Adrenal gland (tissue), 19 donors: ENCODE data around the gene AMY2A. TPM values are rescaled to one million over a fixed set of nuclear protein-coding genes. Genes with fewer than 3 reads are reported as not detected.
"Not testable (repeated sequence)": the region's sequence is repeated elsewhere in the genome, so short reads cannot be mapped to it uniquely, and the experiment has no call there.

Source experiments
- DNase-seq, 7 donors: peaks; one replicate each; pipeline ENCODE4 v3.0.0-alpha.2; 2019 to 2020
- H3K27ac ChIP-seq, 5 donors: fragments of 200-600 bp; sonication (generic) in 4 of 5; 1 replicate in 3 of 5; 2 replicates in 2 of 5; pipeline versions ENCODE4 v1.5.1 to v1.8.0; 2016 to 2020; ENCODE audit warnings: mild to moderate bottlenecking in 1 of 5
- H3K27me3 ChIP-seq: fragments of 200-600 bp; 2 replicates; pipeline ENCODE4 v1.8.0; 2021
- H3K36me3 ChIP-seq, 2 donors: fragments of 200-600 bp; replicated peaks in 1 of 2; 1 replicate in 1 of 2; 2 replicates in 1 of 2; pipeline versions ENCODE4 v1.5.1 to v1.8.0; 2018 to 2022
- H3K4me1 ChIP-seq, 2 donors: fragments of 200-600 bp; replicated peaks in 1 of 2; 1 replicate in 1 of 2; 2 replicates in 1 of 2; pipeline versions ENCODE4 v1.5.1 to v1.8.0; 2018 to 2021
- H3K4me3 ChIP-seq, 4 donors: fragments of 200-600 bp; sonication (generic) in 3 of 4; one replicate each; pipeline ENCODE4 v1.5.1; 2016 to 2018
- H3K9me3 ChIP-seq, 3 donors: fragments of 200-600 bp; sonication (generic) in 1 of 3; replicated peaks in 1 of 3; 1 replicate in 2 of 3; 2 replicates in 1 of 3; pipeline versions ENCODE4 v1.5.1 to v1.8.0; 2016 to 2021
- CTCF ChIP-seq, 6 experiments: fragments of 450-650 bp in 4 of 6; fragments of 200-600 bp in 2 of 6; sonication (generic) in 1 of 6; IDR thresholded peaks; 1 replicate in 5 of 6; 2 replicates in 1 of 6; pipeline versions ENCODE4 v1.5.1 to v1.8.0; 2016 to 2021; ENCODE audit warnings: antibody characterized with exemption in 6 of 6, mild to moderate bottlenecking in 2 of 6, moderate library complexity in 1 of 6
- POLR2A ChIP-seq, 2 donors: fragments of 450-650 bp; IDR thresholded peaks; one replicate each; pipeline ENCODE4 v1.6.1; 2017; ENCODE audit warnings: antibody characterized with exemption in 2 of 2, mild to moderate bottlenecking in 2 of 2, moderate library complexity in 1 of 2
- WGBS, 4 donors: extraction: QIAGEN DNeasy Blood & Tissue Kit in 2 of 4; methylation state at CpG; one replicate each; pipeline versions ENCODE4 v1.1.5 to v1.1.7; 2013 to 2017; 5-methylcytosine and 5-hydroxymethylcytosine counted together
- intact Hi-C, 2 donors: fragments of 100-400 bp; cut with DNase I; formaldehyde crosslinking; loops; one replicate each; pipeline versions ENCODE4 v1.14.1 to v1.15.0; 2022 to 2023
- long read RNA-seq, 10 donors: library from polyadenylated mRNA in 3 of 10; unstranded in 2 of 10; stranded (forward) in 1 of 10; transcript quantifications; one replicate each; pipeline ENCODE4 v2.0.0 and lab custom pipeline, GENCODE V29; 2021 to 2026
- polyA plus RNA-seq, 3 donors: library from polyadenylated mRNA; stranded (reverse); fragments of 200-250 nt in 2 of 3; fragments of 350-450 nt in 1 of 3; fragmentation: Illumina TruSeq in 1 of 3; extraction: RNeasy Lipid Tissue Mini Kit (QIAGEN cat#74804) in 1 of 3; gene quantifications; one replicate each; pipeline ENCODE4 v1.2.3, GENCODE V29; 2013 to 2014
- total RNA-seq, 9 donors: library from RNA; depleted of rRNA in 4 of 9; stranded (reverse); fragments of >200 nt in 4 of 9; fragments of 120-200 nt in 1 of 9; fragmentation: NEBNext Ultra II Directional in 1 of 9; extraction: Animal tissue kit (Norgen Biotek cat#: 25700) in 1 of 9; gene quantifications; one replicate each; pipeline versions ENCODE4 v1.1.0 to v1.2.4, GENCODE V29; 2013 to 2023
- donor health status: healthy with polysubstance abuse.
- donor health status: Bipolar disorder and iron deficiency.
- donor health status: DM: yes; HTN: yes; CAD: no.
- donor health status: DM: no; HTN: no; CAD: no.
- donor health status: DM: no; HTN: no; CAD: no.
- donor health status: DM: yes; HTN: yes; CAD: no.

AMY2A gene
- total RNA-seq, result under 1 TPM in 5 of 9 donors, not detected in 4; 0.17 to 0.74 (median 0.32) TPM
- under 1 TPM in 1 of 3 donors, not detected in 2; 0.30 TPM for polyA plus RNA-seq
- long read RNA-seq, donor 1, result 0 reads
- long read RNA-seq, donor 2, result 0 reads
- long read RNA-seq, donor 3, result 0 reads
- long read RNA-seq, donor 4, result 0 reads
- long read RNA-seq, donor 5, result 0 reads
- long read RNA-seq, donor 6, result 0 reads
- long read RNA-seq, donor 7, result 0 reads
- long read RNA-seq, donor 8, result 0 reads
- long read RNA-seq, donor 9, result 0 reads
- long read RNA-seq, donor 10, result 0 reads

DNA sequence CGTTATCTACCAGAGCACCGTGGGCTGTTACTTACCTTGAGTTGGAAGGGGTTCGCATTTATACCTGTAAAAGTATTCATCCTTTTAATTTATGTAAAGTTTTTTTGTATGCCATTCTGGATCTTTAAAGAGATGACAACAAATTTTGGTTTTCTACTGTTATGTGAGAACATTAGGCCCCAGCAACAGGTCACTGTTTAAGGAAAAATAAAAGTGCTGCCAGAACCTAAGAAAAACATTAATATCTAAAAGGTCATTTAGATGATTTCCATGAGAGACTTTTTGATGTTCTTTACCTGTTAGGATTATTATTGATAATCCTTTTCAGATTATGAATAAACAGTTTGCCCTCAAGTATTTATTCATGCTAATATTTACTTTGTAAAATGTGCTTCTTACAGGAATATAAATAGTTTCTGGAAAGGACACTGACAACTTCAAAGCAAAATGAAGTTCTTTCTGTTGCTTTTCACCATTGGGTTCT, at the start of gene AMY2A:
Gene AMY2A (plus strand): TSS at position 434 of the 484 bp plus-strand sequence. CDS start 14 bp downstream, at position 448.
- H3K9me3 ChIP-seq, intact Hi-C loops, H3K36me3 ChIP-seq, H3K4me3 ChIP-seq, H3K27ac ChIP-seq, H3K27me3 ChIP-seq, DNase-seq, H3K4me1 ChIP-seq: not testable (repeated sequence)
- 80 to 89% (median 84%) methylated on average over 3 of the region's 3 CpGs for WGBS, 4 donors

- no peaks in the 10 kb centered on the region for H3K9me3 ChIP-seq
- intact Hi-C loops, result no loop called here
- TF ChIP-seq CTCF (IDR thresholded peaks at IDR 0.05), result no peak
- no peak for TF ChIP-seq POLR2A (IDR thresholded peaks at IDR 0.05)
- no peaks in the 10 kb centered on the region for H3K4me1 ChIP-seq
- no peaks in the 10 kb centered on the region for H3K36me3 ChIP-seq
- WGBS, 4 donors, result 87 to 97% (median 91%) methylated on average over 4 to 7 of the region's 7 CpGs
- H3K4me3 ChIP-seq, result no peak overlapping the region
- H3K27me3 ChIP-seq, result no peaks in the 10 kb centered on the region
- no peak for DNase-seq
- H3K27ac ChIP-seq, result no peak overlapping the region
These were observed 47.7 kb upstream of the AMY2A start for GRCh38 chr1:103569493-103569892.

- H3K27me3 ChIP-seq, DNase-seq, H3K9me3 ChIP-seq, H3K36me3 ChIP-seq, intact Hi-C loops, H3K27ac ChIP-seq, H3K4me3 ChIP-seq, H3K4me1 ChIP-seq: not testable (repeated sequence)
- WGBS, 4 donors, result 91 to 98% (median 96%) methylated on average over 1 to 2 of the region's 2 CpGs
These were observed 45.9 kb upstream of the AMY2A start, which contains the start of gene AMY2B for GRCh38 chr1:103571289-103571688. Gene AMY2B, plus strand, starts transcription at chr1:103571589. Its CDS starts 14 bp downstream, at chr1:103571603.

DNA sequence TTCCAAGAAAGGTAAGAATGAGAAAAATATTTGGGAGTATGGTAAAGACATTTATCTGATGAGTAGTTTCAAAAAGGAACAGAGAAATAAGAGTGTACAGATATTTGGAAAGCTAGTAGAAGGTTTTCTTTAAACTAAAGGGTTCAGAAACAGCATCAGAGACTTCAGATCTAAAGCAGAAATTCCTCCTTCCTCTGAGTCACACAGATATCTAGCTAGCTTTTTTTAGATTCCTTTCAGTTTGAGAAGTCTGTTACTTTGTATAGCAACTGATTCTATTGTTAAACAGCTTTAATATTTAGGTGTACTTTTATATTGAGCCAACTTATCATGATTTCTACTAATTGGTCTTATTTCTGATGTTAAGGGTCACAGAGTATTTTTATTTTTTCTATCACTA, 41.2 kb upstream of the AMY2A start:
- Histone ChIP-seq H3K4me3 (no peak overlapping the region), H3K27ac (no peak overlapping the region), H3K36me3 (no peaks in the 10 kb centered on the region), H3K4me1 (no peaks in the 10 kb centered on the region), H3K9me3 (no peaks in the 10 kb centered on the region), H3K27me3 (no peaks in the 10 kb centered on the region)
- DNase-seq, result no peak
- intact Hi-C loops, result no loop called here
- TF ChIP-seq CTCF (IDR thresholded peaks at IDR 0.05), result no peak
- no peak for TF ChIP-seq POLR2A (IDR thresholded peaks at IDR 0.05)

GRCh38 chr1:103576784-103577183, 40.4 kb upstream of the AMY2A start:
- H3K4me1 ChIP-seq, H3K9me3 ChIP-seq, H3K4me3 ChIP-seq, intact Hi-C loops, H3K27ac ChIP-seq, DNase-seq, H3K36me3 ChIP-seq, H3K27me3 ChIP-seq: not testable (repeated sequence)
- WGBS, 4 donors, result 93 to 99% (median 96%) methylated on average over 2 to 4 of the region's 5 CpGs

- WGBS, 4 donors, result 86 to 97% (median 93%) methylated on average over 1 of the region's 1 CpG
- DNase-seq, result no peak
- Histone ChIP-seq H3K27me3 (no peaks in the 10 kb centered on the region), H3K27ac (no peak overlapping the region), H3K36me3 (no peaks in the 10 kb centered on the region), H3K9me3 (no peaks in the 10 kb centered on the region), H3K4me3 (no peak overlapping the region), H3K4me1 (no peaks in the 10 kb centered on the region)
- intact Hi-C loops, result no loop called here
- TF ChIP-seq CTCF (IDR thresholded peaks at IDR 0.05) (no peak), POLR2A (IDR thresholded peaks at IDR 0.05) (no peak)
These were observed 34.8 kb upstream of the AMY2A start for GRCh38 chr1:103582464-103582863.
